Suprapubic skin (tissue), 3 donors: ENCODE data around the gene PRPF38B.

Experiments used
- CTCF ChIP-seq, 2 donors: fragments of 200-600 bp in 1 of 2; fragments of 450-650 bp in 1 of 2; sonication (generic) in 1 of 2; IDR thresholded peaks; one replicate each; pipeline ENCODE4 v1.5.1; 2016 to 2019; ENCODE audit warnings: antibody characterized with exemption in 2 of 2, mild to moderate bottlenecking in 1 of 2, moderate library complexity in 1 of 2
- POLR2AphosphoS5 ChIP-seq, 3 donors: sonication (generic); formaldehyde crosslinking; IDR thresholded peaks; one replicate each; pipeline ENCODE4 v1.6.1; 2017; ENCODE audit warnings: antibody characterized with exemption in 3 of 3

- TF ChIP-seq POLR2AphosphoS5 (IDR thresholded peaks at IDR 0.05) (no peak), CTCF (IDR thresholded peaks at IDR 0.05) (no peak)
These were observed 45.9 kb upstream of the PRPF38B start for GRCh38 chr1:108646265-108646647.
